Esophagus squamous epithelium (tissue), 4 donors: Measurements from ENCODE around the gene PDCD1LG2.

Experiments
- POLR2A ChIP-seq, 4 donors: fragments of 450-650 bp; IDR thresholded peaks; one replicate each; pipeline ENCODE4 v1.6.1; 2017; ENCODE audit warnings: antibody characterized with exemption in 4 of 4, mild to moderate bottlenecking in 4 of 4, moderate library complexity in 3 of 4
- TF ChIP-seq, protein P1 (sequence below), 6 experiments: fragments of 450-650 bp in 4 of 6; fragments of 200-600 bp in 2 of 6; sonication (generic) in 2 of 6; IDR thresholded peaks; one replicate each; pipeline ENCODE4 v1.5.1; 2016 to 2019; ENCODE audit warnings: antibody characterized with exemption in 6 of 6, mild to moderate bottlenecking in 4 of 6, moderate library complexity in 4 of 6

DNA sequence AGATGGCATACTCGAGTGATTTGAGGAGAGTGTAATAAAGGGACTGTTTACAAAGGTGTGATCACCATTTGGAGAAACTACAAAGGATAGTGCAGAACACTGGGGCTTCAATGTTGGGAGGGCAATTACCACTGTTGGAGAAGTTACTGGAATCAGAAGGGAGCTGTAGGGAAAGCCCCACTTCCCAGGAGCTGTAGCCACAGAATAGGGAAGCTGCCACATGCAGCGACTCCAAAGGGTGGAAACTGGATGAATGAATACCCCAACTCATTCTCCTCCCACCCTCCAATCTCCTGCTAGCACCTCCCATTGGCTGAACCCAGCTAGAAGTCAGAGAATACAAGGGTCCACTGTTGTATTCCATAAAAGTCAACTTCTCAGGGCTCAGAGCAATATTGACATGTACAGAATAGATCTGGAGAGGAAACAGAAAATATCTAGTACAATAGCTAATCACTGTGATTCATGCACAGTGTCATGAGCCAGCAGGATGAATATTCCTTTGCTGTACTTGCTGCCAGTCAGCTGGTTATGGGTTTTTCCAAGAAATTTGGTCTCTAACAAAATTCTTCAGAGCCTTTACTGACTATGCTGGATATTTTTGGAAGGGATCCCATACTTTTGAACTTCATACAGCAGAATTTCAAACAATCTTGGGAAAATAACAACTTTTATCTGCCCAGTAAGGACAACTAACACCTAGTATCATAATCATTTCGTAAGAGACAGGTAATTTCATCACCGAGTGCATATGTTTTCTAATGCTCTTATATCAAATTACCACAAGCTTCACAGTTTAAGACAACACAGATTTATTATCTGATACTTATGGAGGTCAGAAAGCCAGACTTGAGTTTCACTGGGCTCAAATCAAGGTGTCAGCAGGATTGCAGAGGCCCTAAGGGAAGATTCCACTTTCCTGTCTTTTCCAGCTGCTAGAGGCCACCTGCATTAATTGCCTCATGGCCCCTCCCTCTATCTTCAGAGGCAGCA lies 39.6 kb downstream of the PDCD1LG2 start:
- TF ChIP-seq, protein P1, sequence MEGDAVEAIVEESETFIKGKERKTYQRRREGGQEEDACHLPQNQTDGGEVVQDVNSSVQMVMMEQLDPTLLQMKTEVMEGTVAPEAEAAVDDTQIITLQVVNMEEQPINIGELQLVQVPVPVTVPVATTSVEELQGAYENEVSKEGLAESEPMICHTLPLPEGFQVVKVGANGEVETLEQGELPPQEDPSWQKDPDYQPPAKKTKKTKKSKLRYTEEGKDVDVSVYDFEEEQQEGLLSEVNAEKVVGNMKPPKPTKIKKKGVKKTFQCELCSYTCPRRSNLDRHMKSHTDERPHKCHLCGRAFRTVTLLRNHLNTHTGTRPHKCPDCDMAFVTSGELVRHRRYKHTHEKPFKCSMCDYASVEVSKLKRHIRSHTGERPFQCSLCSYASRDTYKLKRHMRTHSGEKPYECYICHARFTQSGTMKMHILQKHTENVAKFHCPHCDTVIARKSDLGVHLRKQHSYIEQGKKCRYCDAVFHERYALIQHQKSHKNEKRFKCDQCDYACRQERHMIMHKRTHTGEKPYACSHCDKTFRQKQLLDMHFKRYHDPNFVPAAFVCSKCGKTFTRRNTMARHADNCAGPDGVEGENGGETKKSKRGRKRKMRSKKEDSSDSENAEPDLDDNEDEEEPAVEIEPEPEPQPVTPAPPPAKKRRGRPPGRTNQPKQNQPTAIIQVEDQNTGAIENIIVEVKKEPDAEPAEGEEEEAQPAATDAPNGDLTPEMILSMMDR (IDR thresholded peaks at IDR 0.05), result no peak
- no peak for TF ChIP-seq POLR2A (IDR thresholded peaks at IDR 0.05)
